HEK293 (cell line): ENCODE measurements around the gene IL24.
A peak's percentile ranks its signal among the peaks of the same experiment; 100 is the strongest.

Source experiments
- HOXC10 ChIP-seq: sonication (generic); formaldehyde crosslinking; IDR thresholded peaks from 2 replicates; pipeline ENCODE4 v1.8.1; 2023; ENCODE audit warnings: mild to moderate bottlenecking, missing genetic modification reagents
- KLF16 ChIP-seq: fragments of 450-650 bp; formaldehyde crosslinking; IDR thresholded peaks from 2 replicates; pipeline ENCODE4 v1.5.1; 2017; ENCODE audit warnings: missing biosample characterization, missing genetic modification characterization
- KLF8 ChIP-seq: fragments of 450-650 bp; formaldehyde crosslinking; IDR thresholded peaks from 2 replicates; pipeline ENCODE4 v1.5.1; 2016; ENCODE audit warnings: missing biosample characterization, missing genetic modification characterization
- SALL2 ChIP-seq: fragments of 450-650 bp; formaldehyde crosslinking; IDR thresholded peaks from 2 replicates; pipeline ENCODE4 v1.5.0; 2017; ENCODE audit warnings: missing biosample characterization, mild to moderate bottlenecking, missing genetic modification characterization, borderline replicate concordance
- SP3 ChIP-seq: fragments of 450-650 bp; formaldehyde crosslinking; IDR thresholded peaks from 2 replicates; pipeline ENCODE4 v1.5.1; 2016; ENCODE audit warnings: missing biosample characterization, missing genetic modification characterization
- SP7 ChIP-seq: fragments of 450-650 bp; formaldehyde crosslinking; IDR thresholded peaks from 2 replicates; pipeline ENCODE4 v1.5.1; 2016; ENCODE audit warnings: missing biosample characterization, missing genetic modification characterization
- ZBTB20 ChIP-seq: fragments of 450-650 bp; formaldehyde crosslinking; IDR thresholded peaks from 2 replicates; pipeline ENCODE4 v1.5.1; 2016; ENCODE audit warnings: missing biosample characterization, missing genetic modification characterization
- ZFP37 ChIP-seq: fragments of 450-650 bp; formaldehyde crosslinking; IDR thresholded peaks from 2 replicates; pipeline ENCODE4 v1.5.1; 2016; ENCODE audit warnings: missing biosample characterization, missing genetic modification characterization
- ZNF10 ChIP-seq: fragments of 450-650 bp; formaldehyde crosslinking; IDR thresholded peaks from 2 replicates; pipeline ENCODE4 v1.5.1; 2017; ENCODE audit warnings: missing biosample characterization, missing genetic modification characterization
- ZNF174 ChIP-seq: fragments of 450-650 bp; formaldehyde crosslinking; IDR thresholded peaks from 2 replicates; pipeline ENCODE4 v1.5.0; 2017; ENCODE audit warnings: missing biosample characterization, mild to moderate bottlenecking, missing genetic modification characterization
- ZNF175 ChIP-seq: fragments of 450-650 bp; formaldehyde crosslinking; IDR thresholded peaks from 2 replicates; pipeline ENCODE4 v1.5.1; 2016; ENCODE audit warnings: missing biosample characterization, missing genetic modification characterization
- ZNF19 ChIP-seq: fragments of 450-650 bp; formaldehyde crosslinking; IDR thresholded peaks from 2 replicates; pipeline ENCODE4; 2016; ENCODE audit warnings: missing biosample characterization, missing genetic modification characterization, low read depth
- ZNF223 ChIP-seq: fragments of 450-650 bp; formaldehyde crosslinking; IDR thresholded peaks from 2 replicates; pipeline ENCODE4 v1.5.1; 2016; ENCODE audit warnings: missing biosample characterization, missing genetic modification characterization
- ZNF324 ChIP-seq: fragments of 450-650 bp; formaldehyde crosslinking; IDR thresholded peaks from 2 replicates; pipeline ENCODE4 v1.5.1; 2016; ENCODE audit warnings: missing biosample characterization, missing genetic modification characterization
- ZNF354C ChIP-seq: fragments of 450-650 bp; formaldehyde crosslinking; IDR thresholded peaks from 2 replicates; pipeline ENCODE4 v1.5.1; 2016; ENCODE audit warnings: missing biosample characterization, missing genetic modification characterization, low read depth, borderline replicate concordance
- ZNF544 ChIP-seq: fragments of 450-650 bp; formaldehyde crosslinking; IDR thresholded peaks from 2 replicates; pipeline ENCODE4 v1.5.0; 2017; ENCODE audit warnings: missing biosample characterization, missing genetic modification characterization
- ZNF558 ChIP-seq: fragments of 450-650 bp; formaldehyde crosslinking; IDR thresholded peaks from 2 replicates; pipeline ENCODE4 v1.5.1; 2016; ENCODE audit warnings: missing biosample characterization, missing genetic modification characterization
- ZNF76 ChIP-seq: fragments of 450-650 bp; formaldehyde crosslinking; IDR thresholded peaks from 2 replicates; pipeline ENCODE4; 2016; ENCODE audit warnings: low read depth, missing biosample characterization, missing genetic modification characterization, borderline replicate concordance
- ZSCAN16 ChIP-seq: fragments of 450-650 bp; formaldehyde crosslinking; IDR thresholded peaks from 2 replicates; pipeline ENCODE4 v1.5.1; 2016; ENCODE audit warnings: missing biosample characterization, missing genetic modification characterization
- TF ChIP-seq, protein P1 (sequence below): fragments of 450-650 bp; formaldehyde crosslinking; IDR thresholded peaks from 2 replicates; pipeline ENCODE4 v1.5.1; 2016; ENCODE audit warnings: missing biosample characterization, missing genetic modification characterization
- TF ChIP-seq, protein P2 (sequence below): fragments of 450-650 bp; formaldehyde crosslinking; IDR thresholded peaks from 2 replicates; pipeline ENCODE4 v1.5.1; 2016; ENCODE audit warnings: missing biosample characterization, missing genetic modification characterization, borderline replicate concordance
- TF ChIP-seq, protein P3 (sequence below): fragments of 450-650 bp; formaldehyde crosslinking; IDR thresholded peaks from 2 replicates; pipeline ENCODE4 v1.5.1; 2017; ENCODE audit warnings: missing biosample characterization, missing genetic modification characterization
- TF ChIP-seq, protein P4 (sequence below): fragments of 450-650 bp; formaldehyde crosslinking; IDR thresholded peaks from 2 replicates; pipeline ENCODE4 v1.5.1; 2016; ENCODE audit warnings: missing biosample characterization, missing genetic modification characterization, low read depth
- TF ChIP-seq, protein P5 (sequence below): fragments of 450-650 bp; formaldehyde crosslinking; IDR thresholded peaks from 2 replicates; pipeline ENCODE4 v1.5.1; 2017; ENCODE audit warnings: missing biosample characterization, mild to moderate bottlenecking, missing genetic modification characterization, moderate library complexity
- TF ChIP-seq, protein P6 (sequence below): fragments of 450-650 bp; formaldehyde crosslinking; IDR thresholded peaks from 2 replicates; pipeline ENCODE4 v1.5.1; 2016; ENCODE audit warnings: missing biosample characterization, missing genetic modification characterization

The IL24 gene

DNA sequence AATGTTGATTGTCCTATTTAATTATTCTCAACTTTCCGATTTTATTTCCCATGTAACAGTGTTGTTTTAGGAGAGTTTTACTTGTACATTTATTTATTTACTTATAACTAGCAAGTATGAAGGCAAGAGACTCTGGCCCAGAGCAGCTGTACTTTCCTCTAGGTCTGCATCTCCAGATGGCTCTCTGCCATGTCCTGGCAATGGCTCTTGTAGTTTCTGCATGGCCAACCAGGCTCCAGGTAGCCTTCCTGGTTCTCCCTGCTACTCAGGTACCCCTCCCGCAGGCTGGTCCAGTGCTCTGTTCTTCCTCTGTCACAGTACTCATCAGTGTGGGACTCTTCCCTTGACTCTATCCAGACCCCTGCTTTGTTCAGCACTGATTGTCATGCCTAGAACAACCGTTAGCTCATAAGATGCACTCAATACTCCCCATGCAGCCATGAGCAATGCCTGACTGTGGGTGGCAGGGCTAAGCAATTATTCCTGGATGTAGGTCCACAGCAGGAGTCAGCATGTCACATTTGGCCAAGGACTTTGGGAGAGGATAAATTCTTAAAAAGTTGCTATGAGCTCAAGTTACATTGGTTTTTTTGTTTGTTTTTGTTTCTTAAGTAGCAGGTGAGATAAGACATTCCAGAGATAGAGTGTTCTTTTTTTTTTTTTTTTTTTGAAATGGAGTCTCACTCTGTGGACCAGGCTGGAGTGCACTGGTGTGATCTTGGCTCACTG lies 42.7 kb upstream of the IL24 start (continued):
- TF ChIP-seq, protein P1, sequence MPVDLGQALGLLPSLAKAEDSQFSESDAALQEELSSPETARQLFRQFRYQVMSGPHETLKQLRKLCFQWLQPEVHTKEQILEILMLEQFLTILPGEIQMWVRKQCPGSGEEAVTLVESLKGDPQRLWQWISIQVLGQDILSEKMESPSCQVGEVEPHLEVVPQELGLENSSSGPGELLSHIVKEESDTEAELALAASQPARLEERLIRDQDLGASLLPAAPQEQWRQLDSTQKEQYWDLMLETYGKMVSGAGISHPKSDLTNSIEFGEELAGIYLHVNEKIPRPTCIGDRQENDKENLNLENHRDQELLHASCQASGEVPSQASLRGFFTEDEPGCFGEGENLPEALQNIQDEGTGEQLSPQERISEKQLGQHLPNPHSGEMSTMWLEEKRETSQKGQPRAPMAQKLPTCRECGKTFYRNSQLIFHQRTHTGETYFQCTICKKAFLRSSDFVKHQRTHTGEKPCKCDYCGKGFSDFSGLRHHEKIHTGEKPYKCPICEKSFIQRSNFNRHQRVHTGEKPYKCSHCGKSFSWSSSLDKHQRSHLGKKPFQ = peak; percentile 43; the same call in 1 of the 2 replicates
- TF ChIP-seq ZNF76 (tag by site-specific recombination) (no peak), KLF8 (tag by site-specific recombination) (peak; percentile 53; the same call in 1 of the 2 replicates), ZNF324 (no peak), ZNF558 (tag by site-specific recombination) (no peak), ZNF544 (tag by site-specific recombination) (no peak), ZNF174 (tag by site-specific recombination) (no peak), ZNF354C (tag by site-specific recombination) (no peak), SP3 (no peak), ZNF223 (tag by site-specific recombination) (no peak), ZFP37 (tag by site-specific recombination) (no peak), ZBTB20 (tag by site-specific recombination) (no peak), ZNF19 (tag by site-specific recombination) (no peak), ZNF10 (tag by site-specific recombination) (no peak), SALL2 (no peak), ZSCAN16 (no peak), ZNF175 (no peak), SP7 (tag by site-specific recombination) (no peak), HOXC10 (CRISPR knock-in tag) (no peak), KLF16 (tag by site-specific recombination) (no peak)
- TF ChIP-seq, protein P2, sequence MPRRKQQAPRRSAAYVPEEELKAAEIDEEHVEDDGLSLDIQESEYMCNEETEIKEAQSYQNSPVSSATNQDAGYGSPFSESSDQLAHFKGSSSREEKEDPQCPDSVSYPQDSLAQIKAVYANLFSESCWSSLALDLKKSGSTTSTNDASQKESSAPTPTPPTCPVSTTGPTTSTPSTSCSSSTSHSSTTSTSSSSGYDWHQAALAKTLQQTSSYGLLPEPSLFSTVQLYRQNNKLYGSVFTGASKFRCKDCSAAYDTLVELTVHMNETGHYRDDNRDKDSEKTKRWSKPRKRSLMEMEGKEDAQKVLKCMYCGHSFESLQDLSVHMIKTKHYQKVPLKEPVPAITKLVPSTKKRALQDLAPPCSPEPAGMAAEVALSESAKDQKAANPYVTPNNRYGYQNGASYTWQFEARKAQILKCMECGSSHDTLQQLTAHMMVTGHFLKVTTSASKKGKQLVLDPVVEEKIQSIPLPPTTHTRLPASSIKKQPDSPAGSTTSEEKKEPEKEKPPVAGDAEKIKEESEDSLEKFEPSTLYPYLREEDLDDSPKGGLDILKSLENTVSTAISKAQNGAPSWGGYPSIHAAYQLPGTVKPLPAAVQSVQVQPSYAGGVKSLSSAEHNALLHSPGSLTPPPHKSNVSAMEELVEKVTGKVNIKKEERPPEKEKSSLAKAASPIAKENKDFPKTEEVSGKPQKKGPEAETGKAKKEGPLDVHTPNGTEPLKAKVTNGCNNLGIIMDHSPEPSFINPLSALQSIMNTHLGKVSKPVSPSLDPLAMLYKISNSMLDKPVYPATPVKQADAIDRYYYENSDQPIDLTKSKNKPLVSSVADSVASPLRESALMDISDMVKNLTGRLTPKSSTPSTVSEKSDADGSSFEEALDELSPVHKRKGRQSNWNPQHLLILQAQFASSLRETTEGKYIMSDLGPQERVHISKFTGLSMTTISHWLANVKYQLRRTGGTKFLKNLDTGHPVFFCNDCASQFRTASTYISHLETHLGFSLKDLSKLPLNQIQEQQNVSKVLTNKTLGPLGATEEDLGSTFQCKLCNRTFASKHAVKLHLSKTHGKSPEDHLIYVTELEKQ (tag by site-specific recombination) = no peak
- TF ChIP-seq, protein P3, sequence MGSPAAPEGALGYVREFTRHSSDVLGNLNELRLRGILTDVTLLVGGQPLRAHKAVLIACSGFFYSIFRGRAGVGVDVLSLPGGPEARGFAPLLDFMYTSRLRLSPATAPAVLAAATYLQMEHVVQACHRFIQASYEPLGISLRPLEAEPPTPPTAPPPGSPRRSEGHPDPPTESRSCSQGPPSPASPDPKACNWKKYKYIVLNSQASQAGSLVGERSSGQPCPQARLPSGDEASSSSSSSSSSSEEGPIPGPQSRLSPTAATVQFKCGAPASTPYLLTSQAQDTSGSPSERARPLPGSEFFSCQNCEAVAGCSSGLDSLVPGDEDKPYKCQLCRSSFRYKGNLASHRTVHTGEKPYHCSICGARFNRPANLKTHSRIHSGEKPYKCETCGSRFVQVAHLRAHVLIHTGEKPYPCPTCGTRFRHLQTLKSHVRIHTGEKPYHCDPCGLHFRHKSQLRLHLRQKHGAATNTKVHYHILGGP (tag by site-specific recombination) = peak; percentile 96
- TF ChIP-seq, protein P4, sequence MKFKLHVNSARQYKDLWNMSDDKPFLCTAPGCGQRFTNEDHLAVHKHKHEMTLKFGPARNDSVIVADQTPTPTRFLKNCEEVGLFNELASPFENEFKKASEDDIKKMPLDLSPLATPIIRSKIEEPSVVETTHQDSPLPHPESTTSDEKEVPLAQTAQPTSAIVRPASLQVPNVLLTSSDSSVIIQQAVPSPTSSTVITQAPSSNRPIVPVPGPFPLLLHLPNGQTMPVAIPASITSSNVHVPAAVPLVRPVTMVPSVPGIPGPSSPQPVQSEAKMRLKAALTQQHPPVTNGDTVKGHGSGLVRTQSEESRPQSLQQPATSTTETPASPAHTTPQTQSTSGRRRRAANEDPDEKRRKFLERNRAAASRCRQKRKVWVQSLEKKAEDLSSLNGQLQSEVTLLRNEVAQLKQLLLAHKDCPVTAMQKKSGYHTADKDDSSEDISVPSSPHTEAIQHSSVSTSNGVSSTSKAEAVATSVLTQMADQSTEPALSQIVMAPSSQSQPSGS (tag by site-specific recombination) = no peak
- TF ChIP-seq, protein P5, sequence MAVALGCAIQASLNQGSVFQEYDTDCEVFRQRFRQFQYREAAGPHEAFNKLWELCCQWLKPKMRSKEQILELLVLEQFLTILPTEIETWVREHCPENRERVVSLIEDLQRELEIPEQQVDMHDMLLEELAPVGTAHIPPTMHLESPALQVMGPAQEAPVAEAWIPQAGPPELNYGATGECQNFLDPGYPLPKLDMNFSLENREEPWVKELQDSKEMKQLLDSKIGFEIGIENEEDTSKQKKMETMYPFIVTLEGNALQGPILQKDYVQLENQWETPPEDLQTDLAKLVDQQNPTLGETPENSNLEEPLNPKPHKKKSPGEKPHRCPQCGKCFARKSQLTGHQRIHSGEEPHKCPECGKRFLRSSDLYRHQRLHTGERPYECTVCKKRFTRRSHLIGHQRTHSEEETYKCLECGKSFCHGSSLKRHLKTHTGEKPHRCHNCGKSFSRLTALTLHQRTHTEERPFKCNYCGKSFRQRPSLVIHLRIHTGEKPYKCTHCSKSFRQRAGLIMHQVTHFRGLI (tag by site-specific recombination) = peak; percentile 28; the same call in 1 of the 2 replicates
- TF ChIP-seq, protein P6, sequence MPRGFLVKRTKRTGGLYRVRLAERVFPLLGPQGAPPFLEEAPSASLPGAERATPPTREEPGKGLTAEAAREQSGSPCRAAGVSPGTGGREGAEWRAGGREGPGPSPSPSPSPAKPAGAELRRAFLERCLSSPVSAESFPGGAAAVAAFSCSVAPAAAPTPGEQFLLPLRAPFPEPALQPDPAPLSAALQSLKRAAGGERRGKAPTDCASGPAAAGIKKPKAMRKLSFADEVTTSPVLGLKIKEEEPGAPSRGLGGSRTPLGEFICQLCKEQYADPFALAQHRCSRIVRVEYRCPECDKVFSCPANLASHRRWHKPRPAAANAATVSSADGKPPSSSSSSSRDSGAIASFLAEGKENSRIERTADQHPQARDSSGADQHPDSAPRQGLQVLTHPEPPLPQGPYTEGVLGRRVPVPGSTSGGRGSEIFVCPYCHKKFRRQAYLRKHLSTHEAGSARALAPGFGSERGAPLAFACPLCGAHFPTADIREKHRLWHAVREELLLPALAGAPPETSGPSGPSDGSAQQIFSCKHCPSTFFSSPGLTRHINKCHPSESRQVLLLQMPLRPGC (tag by site-specific recombination) = no peak
- TF ChIP-seq, all 188 proteins: peak for 10
